HG03064 (cell line): Measurements from ENCODE around the gene GLA.

ENCODE experiments used
- ATAC-seq: cut with Tn5 transposase; IDR thresholded peaks from one replicate; pipeline ENCODE4 v1.9.1; 2021; ENCODE audit warnings: low read depth; ENCODE audit not compliant: unreplicated experiment

GLA gene

DNA sequence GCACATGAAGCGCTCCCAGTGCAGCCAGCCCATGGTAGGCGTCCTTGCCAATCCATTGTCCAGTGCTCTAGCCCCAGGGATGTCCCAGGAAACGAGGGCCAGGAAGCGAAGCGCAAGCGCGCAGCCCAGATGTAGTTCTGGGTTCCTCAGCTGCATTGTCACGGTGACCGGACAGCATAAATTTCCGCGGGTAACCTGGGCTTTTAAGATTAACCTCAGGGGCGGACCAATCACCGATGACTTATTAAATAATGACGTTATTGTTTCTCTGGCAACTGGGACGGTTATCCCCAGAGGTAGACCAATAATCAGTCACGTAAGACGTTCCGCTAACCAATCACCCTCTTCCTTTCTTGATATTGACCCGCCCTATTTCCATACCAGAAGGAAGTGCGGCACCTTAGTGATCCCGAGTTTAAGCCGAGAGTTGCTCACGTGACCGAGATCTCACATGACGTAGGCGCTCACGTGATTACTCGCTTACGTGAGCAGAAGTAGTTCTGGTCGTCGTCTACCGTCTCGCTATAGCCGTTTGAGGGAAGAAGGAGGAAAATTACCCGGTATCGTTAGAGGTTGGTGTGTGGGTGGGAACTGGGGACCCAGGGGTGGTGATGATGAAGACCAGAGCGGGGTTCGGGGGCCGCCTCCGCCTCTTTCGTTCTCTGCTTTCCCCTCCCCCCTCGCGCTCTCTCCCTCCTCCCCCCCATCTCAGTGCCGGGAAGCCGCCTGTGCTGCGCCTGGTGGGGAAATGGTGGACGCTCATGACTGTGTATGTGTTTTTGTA, at the start of gene GLA, which contains the start of gene HNRNPH2:
GLA (minus strand) TSS at position 178 of the 784 bp plus-strand sequence; CDS start at position 156, 22 bp downstream.
HNRNPH2 (plus strand) TSS at position 475 of the 784 bp plus-strand sequence. CDS start 3,767 bp downstream, outside the sequence.
- peak; percentile 77 for ATAC-seq

- no peak for ATAC-seq
Observed at GRCh38 chrX:101452056-101452455, 44.3 kb upstream of the GLA start.

GRCh38 chrX:101450961-101451360, 43.2 kb upstream of the GLA start:
- ATAC-seq = no peak

- ATAC-seq = no peak
Observed at GRCh38 chrX:101450085-101450484, 42.4 kb upstream of the GLA start.

DNA sequence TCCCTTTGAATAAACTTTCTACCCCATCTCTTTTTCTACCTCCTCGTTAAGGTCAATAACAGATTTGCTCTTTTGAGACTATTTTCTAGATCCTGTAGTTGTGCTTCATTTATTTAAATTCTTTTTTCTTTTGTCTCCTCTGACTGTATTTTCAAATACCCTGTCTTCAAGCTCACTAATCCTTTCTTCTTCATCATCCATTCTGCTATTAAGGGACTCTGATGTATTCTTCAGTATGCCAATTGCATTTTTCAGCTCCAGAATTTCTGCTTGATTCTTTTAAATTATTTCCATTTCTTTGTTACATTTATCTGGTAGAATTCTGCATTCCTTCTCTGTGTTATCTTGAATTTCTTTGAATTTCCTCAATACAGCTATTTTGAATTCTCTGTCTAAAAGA, 41.6 kb upstream of the GLA start:
- ATAC-seq = no peak

DNA sequence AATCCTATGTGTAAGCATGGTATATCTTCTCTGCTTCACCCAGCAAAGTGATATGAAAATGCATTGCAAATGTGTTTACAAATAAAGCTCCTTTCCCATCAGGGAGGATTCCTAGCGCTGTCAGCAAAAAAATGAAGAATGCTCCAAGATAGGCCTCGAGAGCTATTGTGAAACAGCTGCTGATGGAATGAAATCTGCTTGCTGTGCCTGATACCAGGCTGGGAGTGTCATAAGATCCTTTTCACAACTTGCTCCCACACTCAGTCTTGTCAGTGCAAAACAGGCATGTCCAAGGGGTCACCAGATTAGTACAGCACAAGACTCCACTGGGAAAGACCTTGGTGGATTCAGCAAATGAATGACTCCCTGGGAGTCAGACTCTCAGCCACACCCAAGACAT, 34.4 kb upstream of the GLA start:
- no peak for ATAC-seq

GRCh38 chrX:101430457-101431078, 22.8 kb upstream of the GLA start:
- ATAC-seq = peak; percentile 74

- no peak for ATAC-seq
Observed at GRCh38 chrX:101429934-101430333, 22.2 kb upstream of the GLA start.

GRCh38 chrX:101427954-101428353, 20.2 kb upstream of the GLA start:
- ATAC-seq = no peak

- no peak for ATAC-seq
Observed at GRCh38 chrX:101419489-101419888, 11.8 kb upstream of the GLA start.

- no peak for ATAC-seq
Observed at GRCh38 chrX:101417981-101418841, 10.5 kb upstream of the GLA start.

- no peak for ATAC-seq
Observed at GRCh38 chrX:101417190-101417589, 9.5 kb upstream of the GLA start.

DNA sequence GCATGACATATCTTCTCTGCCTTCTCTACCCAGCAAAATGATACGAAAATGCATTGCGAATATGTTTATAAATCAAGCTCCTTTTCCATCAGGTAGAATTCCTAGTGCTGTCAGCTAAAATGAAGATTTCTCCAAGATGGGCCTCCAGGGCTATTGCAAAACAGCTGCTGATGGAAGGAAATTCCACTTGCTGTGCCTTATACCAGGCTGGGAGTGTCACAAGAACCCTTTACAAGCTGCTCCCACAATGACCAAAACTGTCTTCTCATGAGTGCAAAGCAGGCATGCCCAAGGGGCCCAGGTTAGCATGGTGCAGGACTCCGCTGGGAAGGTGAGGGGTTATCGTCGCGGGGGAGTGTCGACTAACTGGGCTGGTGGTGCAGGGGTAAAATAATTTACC, 9.0 kb upstream of the GLA start:
- ATAC-seq = no peak

- peak; percentile 66 for ATAC-seq
Observed at GRCh38 chrX:101415180-101416145, 7.7 kb upstream of the GLA start.

DNA sequence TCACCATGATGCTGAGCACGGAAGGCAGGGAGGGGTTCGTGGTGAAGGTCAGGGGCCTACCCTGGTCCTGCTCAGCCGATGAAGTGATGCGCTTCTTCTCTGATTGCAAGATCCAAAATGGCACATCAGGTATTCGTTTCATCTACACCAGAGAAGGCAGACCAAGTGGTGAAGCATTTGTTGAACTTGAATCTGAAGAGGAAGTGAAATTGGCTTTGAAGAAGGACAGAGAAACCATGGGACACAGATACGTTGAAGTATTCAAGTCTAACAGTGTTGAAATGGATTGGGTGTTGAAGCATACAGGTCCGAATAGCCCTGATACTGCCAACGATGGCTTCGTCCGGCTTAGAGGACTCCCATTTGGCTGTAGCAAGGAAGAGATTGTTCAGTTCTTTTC, 4.3 kb upstream of the GLA start:
- ATAC-seq = no peak

DNA sequence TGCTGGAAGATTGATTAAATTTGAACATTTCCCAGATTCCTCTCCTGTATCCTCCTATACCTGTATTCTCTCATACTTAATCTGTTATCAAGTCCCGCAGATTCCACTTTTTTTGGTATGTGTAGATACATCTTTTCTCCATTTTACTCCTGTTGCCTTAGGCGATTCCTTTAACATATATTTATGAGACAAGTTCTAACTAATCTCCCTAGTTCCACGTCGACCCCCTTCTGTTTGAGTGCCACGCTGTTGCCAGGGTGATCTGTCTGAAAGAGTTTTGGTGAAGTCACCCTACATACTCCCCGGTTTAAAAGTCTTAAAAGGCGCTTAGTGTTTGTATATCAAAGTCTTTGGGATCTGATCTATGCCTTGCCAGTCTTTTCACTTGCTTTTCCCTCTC, 2.7 kb upstream of the GLA start:
- no peak for ATAC-seq

- ATAC-seq = no peak
Observed at GRCh38 chrX:101409043-101409442, 1.3 kb upstream of the GLA start.

- no peak for ATAC-seq
Observed at GRCh38 chrX:101408532-101408841, 762 bp upstream of the GLA start.

DNA sequence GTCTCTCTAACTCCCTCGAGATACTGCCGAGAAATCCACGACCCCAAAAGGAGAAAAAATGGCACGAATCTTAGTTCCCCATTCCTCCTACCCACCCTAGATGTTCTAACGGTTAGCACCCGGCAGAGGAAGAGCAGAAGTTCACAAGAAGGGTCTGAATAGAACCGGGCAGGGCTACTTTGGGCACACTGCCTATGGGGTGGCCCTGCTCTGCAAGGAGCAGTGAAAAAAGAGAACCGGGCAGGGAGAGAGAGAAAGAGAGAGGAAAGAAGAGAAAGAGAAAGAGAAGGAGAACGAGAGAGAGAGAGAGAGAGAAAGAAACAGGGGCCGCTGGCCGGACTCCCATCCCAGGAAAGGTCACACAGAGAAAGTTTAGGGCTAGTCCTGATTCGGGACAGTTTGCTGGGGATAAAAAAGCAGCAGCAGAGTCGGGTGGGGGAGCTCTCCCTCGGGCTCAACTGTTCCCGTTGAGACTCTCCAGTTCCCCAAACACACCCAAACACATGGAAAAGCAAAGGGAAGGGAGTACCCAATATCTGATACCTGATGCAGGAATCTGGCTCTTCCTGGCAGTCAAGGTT, 468 bp downstream of the GLA start:
- ATAC-seq = peak; percentile 4

GRCh38 chrX:101399825-101400224, 7.9 kb downstream of the GLA start:
- no peak for ATAC-seq
